ENCODE measurements around the gene SEMA6A. TPM values are rescaled to one million over a fixed set of nuclear protein-coding genes. Genes with fewer than 3 reads are reported as not detected.

Gene SEMA6A
- total and polyA plus RNA-seq, 12 donors, result 2.9 to 11.3 (median 7.8) TPM

DNA sequence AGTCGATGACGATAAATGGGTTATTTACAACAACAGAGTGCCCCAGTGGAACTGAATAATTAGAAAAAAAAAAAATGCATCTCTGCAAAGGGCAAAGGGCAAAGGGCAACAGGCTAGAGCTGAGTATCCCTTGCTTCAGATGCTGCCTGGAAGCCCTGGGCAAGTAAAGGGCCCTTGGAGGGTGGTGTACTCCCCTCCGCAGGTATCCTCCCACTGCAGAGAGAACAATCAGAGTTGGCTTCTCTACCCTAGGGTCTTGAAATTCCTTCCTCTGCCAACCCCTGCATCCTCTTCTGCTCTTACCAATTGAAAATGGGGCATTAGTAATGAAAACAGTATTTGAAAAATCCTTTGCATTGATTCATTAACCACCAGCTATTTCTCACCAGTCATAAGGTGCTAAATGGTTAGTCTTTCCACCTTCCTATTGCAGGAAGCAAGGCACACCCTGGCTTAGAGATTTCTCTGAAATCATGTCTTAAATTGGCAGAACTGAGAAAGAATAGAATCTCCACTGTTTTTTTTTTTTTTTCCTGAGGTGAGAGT lies 122.6 kb downstream of the SEMA6A start:
- H3K36me3 ChIP-seq, result peaks cover 0 to 27% (median 8%) of the 10 kb centered on the region in 9 donors
- H3K4me3 ChIP-seq, result no peak overlapping the region
- DNase-seq (no peak), ATAC-seq (no peak)
- peaks cover 0 to 30% (median 25%) of the 10 kb centered on the region in 9 donors for H3K4me1 ChIP-seq
- H3K27me3 ChIP-seq, result no peaks in the 10 kb centered on the region
- TF ChIP-seq, protein P1, sequence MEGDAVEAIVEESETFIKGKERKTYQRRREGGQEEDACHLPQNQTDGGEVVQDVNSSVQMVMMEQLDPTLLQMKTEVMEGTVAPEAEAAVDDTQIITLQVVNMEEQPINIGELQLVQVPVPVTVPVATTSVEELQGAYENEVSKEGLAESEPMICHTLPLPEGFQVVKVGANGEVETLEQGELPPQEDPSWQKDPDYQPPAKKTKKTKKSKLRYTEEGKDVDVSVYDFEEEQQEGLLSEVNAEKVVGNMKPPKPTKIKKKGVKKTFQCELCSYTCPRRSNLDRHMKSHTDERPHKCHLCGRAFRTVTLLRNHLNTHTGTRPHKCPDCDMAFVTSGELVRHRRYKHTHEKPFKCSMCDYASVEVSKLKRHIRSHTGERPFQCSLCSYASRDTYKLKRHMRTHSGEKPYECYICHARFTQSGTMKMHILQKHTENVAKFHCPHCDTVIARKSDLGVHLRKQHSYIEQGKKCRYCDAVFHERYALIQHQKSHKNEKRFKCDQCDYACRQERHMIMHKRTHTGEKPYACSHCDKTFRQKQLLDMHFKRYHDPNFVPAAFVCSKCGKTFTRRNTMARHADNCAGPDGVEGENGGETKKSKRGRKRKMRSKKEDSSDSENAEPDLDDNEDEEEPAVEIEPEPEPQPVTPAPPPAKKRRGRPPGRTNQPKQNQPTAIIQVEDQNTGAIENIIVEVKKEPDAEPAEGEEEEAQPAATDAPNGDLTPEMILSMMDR (IDR thresholded peaks at IDR 0.05), result no peak
- WGBS, 2 donors, result 89 to 96% methylated on average over 3 of the region's 3 CpGs
- intact Hi-C loops (cut with DNase I), result no loop called here
- no peaks in the 10 kb centered on the region for H3K9me3 ChIP-seq
- no peak overlapping the region for H3K27ac ChIP-seq

DNA sequence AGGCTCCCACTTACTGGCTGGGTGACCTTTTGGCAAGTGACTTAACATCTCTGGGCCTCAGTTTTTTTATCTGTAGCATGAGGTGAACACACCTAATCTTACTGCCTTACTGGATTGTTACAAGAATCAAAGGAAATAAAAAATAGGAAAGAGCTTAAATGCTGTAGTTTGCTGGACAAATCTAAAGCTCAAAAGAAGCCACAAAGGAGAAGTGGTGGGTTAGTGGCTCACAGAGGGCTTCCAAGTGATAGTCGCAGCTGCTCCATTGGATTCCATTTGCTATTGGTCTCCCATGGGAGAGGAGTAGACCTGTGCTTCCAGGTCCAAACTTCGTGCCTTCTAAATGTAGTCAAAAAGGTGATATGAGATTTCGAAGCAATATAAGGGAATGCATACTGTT lies 123.6 kb downstream of the SEMA6A start:
- intact Hi-C loops (cut with DNase I), result no loop called here
- no peak for ATAC-seq
- 93 to 97% methylated on average over 3 of the region's 3 CpGs for WGBS, 2 donors

DNA sequence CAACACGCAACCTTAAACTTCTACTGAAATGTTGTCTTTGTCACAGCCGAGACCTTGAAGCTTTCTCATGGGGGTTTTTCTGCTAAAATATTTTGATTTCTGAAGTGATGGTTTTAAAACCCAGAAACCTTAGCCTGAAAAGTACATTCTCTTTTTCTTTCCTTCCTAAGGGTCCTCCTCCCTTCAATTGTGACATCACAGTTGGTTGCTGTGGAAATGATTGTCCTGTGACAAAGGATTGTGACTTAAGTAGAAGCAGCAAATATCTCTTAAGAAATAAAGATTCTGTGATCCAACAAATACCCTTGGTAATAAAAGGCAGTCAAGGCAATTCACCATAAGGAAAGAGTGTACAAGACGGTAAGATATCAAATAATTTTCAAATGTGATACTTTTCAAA lies 125.2 kb downstream of the SEMA6A start:
- TF ChIP-seq, protein P1 (IDR thresholded peaks at IDR 0.05), result no peak
- Histone ChIP-seq H3K27me3 (no peaks in the 10 kb centered on the region), H3K36me3 (peaks cover 0 to 37% (median 17%) of the 10 kb centered on the region in 9 donors), H3K4me3 (no peak overlapping the region), H3K27ac (no peak overlapping the region), H3K9me3 (no peaks in the 10 kb centered on the region), H3K4me1 (peaks cover 0 to 18% (median 14%) of the 10 kb centered on the region in 9 donors)
- 77 to 95% methylated on average over 3 of the region's 3 CpGs for WGBS, 2 donors
- intact Hi-C loops (cut with DNase I), result no loop called here
- DNase-seq, result no peak
- ATAC-seq, result no peak

More for the DNA sequence above, 123.6 kb downstream of the SEMA6A start:
- Histone ChIP-seq H3K27ac (no peak overlapping the region), H3K4me1 (peaks cover 0 to 30% (median 25%) of the 10 kb centered on the region in 9 donors), H3K4me3 (no peak overlapping the region), H3K9me3 (no peaks in the 10 kb centered on the region), H3K36me3 (peaks cover 0 to 28% (median 17%) of the 10 kb centered on the region in 9 donors), H3K27me3 (no peaks in the 10 kb centered on the region)
- DNase-seq, result no peak
- TF ChIP-seq, protein P1 (IDR thresholded peaks at IDR 0.05), result no peak

DNA sequence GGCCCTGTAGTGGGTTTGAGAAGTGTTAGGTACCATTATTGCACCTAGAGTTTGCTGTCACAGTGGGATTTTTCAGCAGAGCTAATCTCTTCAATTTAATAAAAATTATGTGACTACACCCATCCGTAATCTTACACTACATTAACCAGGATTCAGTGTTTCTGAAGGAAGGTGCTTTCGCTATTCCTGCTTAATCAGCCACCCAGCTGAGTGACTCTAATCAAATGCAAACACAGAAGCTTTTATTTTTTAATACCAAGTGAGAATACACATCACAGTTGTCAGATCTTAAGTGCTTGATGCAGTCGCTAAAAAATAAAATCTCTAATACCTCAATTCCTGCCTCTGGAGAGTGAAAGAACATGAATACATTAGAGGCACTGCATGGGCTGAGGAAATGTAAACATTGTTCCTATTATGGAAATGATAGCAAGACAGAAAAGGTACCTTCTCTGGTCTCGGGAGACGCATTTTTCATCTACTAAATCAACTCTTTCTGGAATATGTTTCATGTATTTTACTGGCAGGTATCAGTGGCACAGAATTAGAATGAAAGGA lies 125.7 kb downstream of the SEMA6A start:
- WGBS, 2 donors, result 91% methylated on average over 5 of the region's 5 CpGs
- no peaks in the 10 kb centered on the region for H3K27me3 ChIP-seq
- intact Hi-C loops (cut with DNase I), result no loop called here
- peaks cover 0 to 13% (median 9%) of the 10 kb centered on the region in 9 donors for H3K4me1 ChIP-seq
- H3K36me3 ChIP-seq, result peaks cover 0 to 38% (median 17%) of the 10 kb centered on the region in 9 donors
- H3K27ac ChIP-seq, result no peak overlapping the region
- H3K4me3 ChIP-seq, result no peak overlapping the region
- no peak for ATAC-seq
- H3K9me3 ChIP-seq, result no peaks in the 10 kb centered on the region
- TF ChIP-seq, protein P1 (IDR thresholded peaks at IDR 0.05), result no peak
- DNase-seq, result no peak
